ENCODE results near the gene CCT3.

GRCh38 chr1:156385534-156386031 is 47.5 kb upstream of the CCT3 start:
- TF ChIP-seq HNF4A (conservative IDR thresholded peaks at IDR 0.05) (no peak), CTCF (IDR thresholded peaks at IDR 0.05; ENCODE audit: low read depth, low read length, missing input control) (peak; percentile 81), RAD21 (IDR thresholded peaks at IDR 0.05) (peak; percentile 89 to 90), MAX (IDR thresholded peaks at IDR 0.05) (no peak), GABPA (IDR thresholded peaks at IDR 0.05 in 1 of 2, conservative IDR thresholded peaks at IDR 0.05 in 1 of 2) (no peak), SP1 (IDR thresholded peaks at IDR 0.05) (no peak), RXRA (IDR thresholded peaks at IDR 0.05) (no peak), HNF4G (IDR thresholded peaks at IDR 0.05) (no peak), YY1 (IDR thresholded peaks at IDR 0.05) (no peak)
- TF ChIP-seq, protein P1, sequence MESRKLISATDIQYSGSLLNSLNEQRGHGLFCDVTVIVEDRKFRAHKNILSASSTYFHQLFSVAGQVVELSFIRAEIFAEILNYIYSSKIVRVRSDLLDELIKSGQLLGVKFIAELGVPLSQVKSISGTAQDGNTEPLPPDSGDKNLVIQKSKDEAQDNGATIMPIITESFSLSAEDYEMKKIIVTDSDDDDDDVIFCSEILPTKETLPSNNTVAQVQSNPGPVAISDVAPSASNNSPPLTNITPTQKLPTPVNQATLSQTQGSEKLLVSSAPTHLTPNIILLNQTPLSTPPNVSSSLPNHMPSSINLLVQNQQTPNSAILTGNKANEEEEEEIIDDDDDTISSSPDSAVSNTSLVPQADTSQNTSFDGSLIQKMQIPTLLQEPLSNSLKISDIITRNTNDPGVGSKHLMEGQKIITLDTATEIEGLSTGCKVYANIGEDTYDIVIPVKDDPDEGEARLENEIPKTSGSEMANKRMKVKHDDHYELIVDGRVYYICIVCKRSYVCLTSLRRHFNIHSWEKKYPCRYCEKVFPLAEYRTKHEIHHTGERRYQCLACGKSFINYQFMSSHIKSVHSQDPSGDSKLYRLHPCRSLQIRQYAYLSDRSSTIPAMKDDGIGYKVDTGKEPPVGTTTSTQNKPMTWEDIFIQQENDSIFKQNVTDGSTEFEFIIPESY (IDR thresholded peaks at IDR 0.05) = no peak
- TF ChIP-seq, protein P2, sequence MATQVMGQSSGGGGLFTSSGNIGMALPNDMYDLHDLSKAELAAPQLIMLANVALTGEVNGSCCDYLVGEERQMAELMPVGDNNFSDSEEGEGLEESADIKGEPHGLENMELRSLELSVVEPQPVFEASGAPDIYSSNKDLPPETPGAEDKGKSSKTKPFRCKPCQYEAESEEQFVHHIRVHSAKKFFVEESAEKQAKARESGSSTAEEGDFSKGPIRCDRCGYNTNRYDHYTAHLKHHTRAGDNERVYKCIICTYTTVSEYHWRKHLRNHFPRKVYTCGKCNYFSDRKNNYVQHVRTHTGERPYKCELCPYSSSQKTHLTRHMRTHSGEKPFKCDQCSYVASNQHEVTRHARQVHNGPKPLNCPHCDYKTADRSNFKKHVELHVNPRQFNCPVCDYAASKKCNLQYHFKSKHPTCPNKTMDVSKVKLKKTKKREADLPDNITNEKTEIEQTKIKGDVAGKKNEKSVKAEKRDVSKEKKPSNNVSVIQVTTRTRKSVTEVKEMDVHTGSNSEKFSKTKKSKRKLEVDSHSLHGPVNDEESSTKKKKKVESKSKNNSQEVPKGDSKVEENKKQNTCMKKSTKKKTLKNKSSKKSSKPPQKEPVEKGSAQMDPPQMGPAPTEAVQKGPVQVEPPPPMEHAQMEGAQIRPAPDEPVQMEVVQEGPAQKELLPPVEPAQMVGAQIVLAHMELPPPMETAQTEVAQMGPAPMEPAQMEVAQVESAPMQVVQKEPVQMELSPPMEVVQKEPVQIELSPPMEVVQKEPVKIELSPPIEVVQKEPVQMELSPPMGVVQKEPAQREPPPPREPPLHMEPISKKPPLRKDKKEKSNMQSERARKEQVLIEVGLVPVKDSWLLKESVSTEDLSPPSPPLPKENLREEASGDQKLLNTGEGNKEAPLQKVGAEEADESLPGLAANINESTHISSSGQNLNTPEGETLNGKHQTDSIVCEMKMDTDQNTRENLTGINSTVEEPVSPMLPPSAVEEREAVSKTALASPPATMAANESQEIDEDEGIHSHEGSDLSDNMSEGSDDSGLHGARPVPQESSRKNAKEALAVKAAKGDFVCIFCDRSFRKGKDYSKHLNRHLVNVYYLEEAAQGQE (IDR thresholded peaks at IDR 0.05) = no peak

All from liver (tissue), 3 donors.